Spinal cord (tissue), 10 donors: ENCODE measurements around the gene PLA2G4E. TPM values are rescaled to one million over a fixed set of nuclear protein-coding genes. Genes with fewer than 3 reads are reported as not detected.

Experiments
- DNase-seq, 6 donors: peaks; one replicate each; pipeline versions ENCODE4 v3.0.0 to v3.0.0-alpha.2; 2013 to 2015; ENCODE audit warnings: low spot score in 6 of 6, low read depth in 4 of 6
- H3K27ac ChIP-seq: one replicate; pipeline ENCODE4 v1.5.1; 2013; ENCODE audit warnings: low read depth, low read length, control low read depth
- H3K27me3 ChIP-seq: one replicate; pipeline ENCODE4 v1.6.1; 2013; ENCODE audit warnings: low read length; ENCODE audit not compliant: control insufficient read depth, insufficient read depth
- H3K36me3 ChIP-seq: one replicate; pipeline ENCODE4 v1.6.1; 2013; ENCODE audit warnings: low read length; ENCODE audit not compliant: control insufficient read depth, insufficient read depth
- H3K4me1 ChIP-seq: one replicate; pipeline ENCODE4 v1.6.1; 2013; ENCODE audit warnings: low read length; ENCODE audit not compliant: control insufficient read depth, insufficient read depth
- H3K4me3 ChIP-seq: one replicate; pipeline ENCODE4 v1.5.1; 2013; ENCODE audit warnings: low read depth, low read length, control low read depth
- H3K9me3 ChIP-seq: one replicate; pipeline ENCODE4 v1.6.1; 2013; ENCODE audit warnings: low read length; ENCODE audit not compliant: control insufficient read depth, insufficient read depth
- WGBS: methylation state at CpG from one replicate; pipeline ENCODE4 v1.1.5; 2013; ENCODE audit warnings: missing lambda C conversion rate; ENCODE audit not compliant: insufficient coverage; 5-methylcytosine and 5-hydroxymethylcytosine counted together
- polyA plus RNA-seq, 2 donors: library from polyadenylated mRNA; unstranded; fragments of 120-200 nt; gene quantifications; one replicate each; pipeline ENCODE4 v1.2.1, GENCODE V29; 2013; ENCODE audit not compliant: insufficient read length in 2 of 2
- total RNA-seq, 2 donors: library from RNA; depleted of rRNA in 1 of 2; stranded (reverse); fragments of 120-200 nt in 1 of 2; fragments of >200 nt in 1 of 2; gene quantifications; one replicate each; pipeline versions ENCODE4 v1.2.3 to v1.2.4, GENCODE V29; 2013 to 2014
- donor health status: healthy.

The PLA2G4E gene
- total and polyA plus RNA-seq, 4 donors = not detected

DNA sequence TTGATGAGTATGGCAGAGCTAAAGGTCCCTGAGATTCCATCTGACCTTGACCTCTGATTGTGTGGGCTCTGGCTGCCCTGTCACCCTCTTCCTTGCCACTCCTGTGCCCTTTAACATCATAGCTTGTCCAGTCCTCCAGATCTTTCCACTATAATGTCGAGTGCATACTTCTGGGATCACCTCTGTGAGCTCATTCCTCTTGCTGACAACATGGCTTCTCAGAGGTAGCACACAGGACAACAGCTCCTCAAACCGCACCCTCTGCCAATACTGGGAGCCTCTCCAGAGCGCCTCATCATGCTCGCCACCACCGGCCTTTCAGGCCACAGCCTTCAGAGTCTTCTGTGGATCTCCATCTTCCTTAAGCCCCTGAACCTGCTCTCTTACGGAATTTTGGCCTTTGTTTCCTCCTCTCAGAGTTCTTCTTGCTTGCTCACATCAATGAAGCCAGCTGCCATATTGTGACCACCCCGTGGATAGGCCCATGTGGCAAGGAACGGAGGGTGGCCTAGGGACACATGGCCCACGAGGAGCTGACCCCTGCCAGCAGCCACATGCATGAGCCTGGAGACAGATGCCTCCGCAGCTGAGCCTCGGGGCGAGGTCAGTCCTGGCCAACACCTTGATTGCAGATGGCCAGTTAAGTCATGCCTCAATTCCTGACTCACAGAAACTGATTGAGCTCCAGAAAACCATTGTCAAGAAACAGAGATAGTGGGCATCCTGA lies 42.4 kb upstream of the PLA2G4E start:
- no peaks in the 10 kb centered on the region for H3K27me3 ChIP-seq
- no peaks in the 10 kb centered on the region for H3K9me3 ChIP-seq
- H3K36me3 ChIP-seq = no peaks in the 10 kb centered on the region
- H3K4me3 ChIP-seq = no peak overlapping the region
- peaks cover 11% of the 10 kb centered on the region for H3K4me1 ChIP-seq
- no peak overlapping the region for H3K27ac ChIP-seq
- 88% methylated on average over 12 of the region's 12 CpGs for WGBS
- no peak for DNase-seq

DNA sequence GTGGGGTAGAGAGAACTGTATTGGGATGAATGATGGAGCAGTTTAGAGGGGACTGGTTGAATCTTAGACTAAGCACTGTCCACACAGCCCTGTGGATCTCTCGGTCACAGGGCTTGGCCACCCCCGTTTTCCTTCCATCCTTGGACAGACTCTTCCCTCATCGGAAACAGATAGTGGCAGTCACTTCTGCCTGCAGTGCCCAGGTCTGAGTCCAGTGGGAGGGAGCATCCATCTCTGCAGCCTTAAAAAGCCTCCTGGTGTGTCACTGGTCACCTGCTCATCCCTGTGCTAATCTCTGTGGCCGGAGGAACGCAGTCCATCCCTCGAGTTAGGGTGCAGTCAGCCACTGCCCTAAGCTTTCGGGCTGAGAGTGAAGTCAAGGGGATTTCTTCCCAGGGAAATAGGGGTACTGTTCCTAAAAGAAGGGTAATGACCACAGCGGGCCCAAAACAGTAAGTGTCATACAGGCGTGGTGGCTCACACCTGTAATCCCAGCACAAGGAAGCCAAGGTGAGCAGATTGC lies 41.5 kb upstream of the PLA2G4E start:
- peaks cover 11% of the 10 kb centered on the region for H3K4me1 ChIP-seq
- no peak overlapping the region for H3K4me3 ChIP-seq
- no peaks in the 10 kb centered on the region for H3K9me3 ChIP-seq
- WGBS = 92% methylated on average over 8 of the region's 9 CpGs
- H3K36me3 ChIP-seq = no peaks in the 10 kb centered on the region
- H3K27me3 ChIP-seq = no peaks in the 10 kb centered on the region
- H3K27ac ChIP-seq = no peak overlapping the region
- DNase-seq = no peak

DNA sequence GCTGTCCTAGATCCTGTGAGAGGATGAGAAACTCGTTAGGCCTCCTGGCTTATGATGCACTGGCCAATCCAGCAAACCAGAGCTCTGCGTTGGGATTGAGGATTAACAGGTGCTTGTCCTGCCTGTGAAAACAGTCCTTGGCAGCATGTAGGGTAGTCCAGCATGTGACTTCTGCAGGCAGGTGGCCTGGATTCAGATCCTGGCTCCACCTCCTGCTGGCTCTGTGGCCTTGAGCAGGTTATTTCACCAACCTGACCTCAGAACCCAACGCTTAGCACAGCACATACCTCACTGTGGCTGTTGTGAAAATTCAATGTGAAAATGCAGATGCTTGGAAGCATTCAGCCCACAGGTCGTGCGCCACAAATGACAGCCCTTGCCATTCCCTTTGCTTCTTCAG lies 40.0 kb upstream of the PLA2G4E start:
- H3K4me3 ChIP-seq = no peak overlapping the region
- DNase-seq = no peak
- H3K4me1 ChIP-seq = peaks cover 13% of the 10 kb centered on the region
- WGBS = 85% methylated on average over 2 of the region's 5 CpGs
- no peaks in the 10 kb centered on the region for H3K36me3 ChIP-seq
- peaks cover 2% of the 10 kb centered on the region for H3K27me3 ChIP-seq
- no peaks in the 10 kb centered on the region for H3K9me3 ChIP-seq
- no peak overlapping the region for H3K27ac ChIP-seq

DNA sequence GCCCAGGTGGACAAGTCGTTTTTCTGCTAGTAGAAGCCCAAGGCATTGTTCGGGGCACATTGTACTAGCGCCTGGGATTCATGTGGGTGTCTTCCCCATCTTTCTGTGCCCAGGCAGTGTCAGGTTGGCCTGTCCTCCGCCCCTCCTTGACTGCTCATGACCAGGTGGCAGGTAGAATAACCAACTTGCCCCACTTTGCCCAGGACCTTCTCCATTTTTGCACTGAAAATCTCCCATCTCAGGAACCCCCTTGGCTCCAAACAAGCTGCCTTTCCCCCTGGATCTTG lies 39.6 kb upstream of the PLA2G4E start:
- Histone ChIP-seq H3K27ac (no peak overlapping the region), H3K4me3 (no peak overlapping the region), H3K4me1 (peaks cover 12% of the 10 kb centered on the region), H3K36me3 (no peaks in the 10 kb centered on the region), H3K27me3 (peaks cover 2% of the 10 kb centered on the region), H3K9me3 (no peaks in the 10 kb centered on the region)
- DNase-seq = no peak
- WGBS = 87% methylated on average over 4 of the region's 4 CpGs

DNA sequence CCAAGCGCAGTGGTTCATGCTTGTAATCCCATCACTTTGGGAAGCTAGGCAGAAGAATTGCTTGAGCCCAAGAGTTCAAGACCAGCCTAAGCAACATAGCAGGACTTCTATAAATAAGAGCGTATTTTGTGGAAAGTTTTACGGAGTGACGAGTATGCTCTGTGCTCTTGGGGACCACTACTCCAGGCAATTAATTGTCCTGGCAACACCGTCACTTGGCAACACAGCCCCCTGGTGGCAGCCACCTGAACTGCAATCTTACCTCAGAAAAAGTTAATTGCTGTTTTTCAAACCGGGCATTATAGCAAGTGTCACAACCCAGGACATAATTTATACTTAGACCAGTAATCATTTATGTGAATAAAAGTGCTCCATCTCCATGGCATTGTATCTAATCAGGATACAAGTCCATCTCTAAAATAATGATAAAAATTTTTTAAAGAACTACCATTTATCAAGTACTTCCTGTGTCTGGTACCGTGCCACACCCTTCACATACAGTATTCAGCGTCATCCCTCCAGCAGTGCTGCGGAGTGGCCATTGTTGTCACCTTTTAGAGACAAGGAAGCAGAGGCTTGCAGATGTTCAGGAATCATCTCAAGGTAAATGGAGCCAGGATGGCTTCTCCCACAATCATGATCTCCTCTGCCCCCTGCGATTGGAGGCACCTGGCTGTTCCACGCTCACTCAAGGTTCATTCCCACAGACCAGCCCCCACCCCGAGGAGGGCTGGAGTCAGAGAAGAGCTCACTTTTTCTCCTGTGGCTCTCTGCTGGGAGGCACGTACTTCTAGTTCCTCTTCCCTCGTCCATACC lies 39.0 kb upstream of the PLA2G4E start:
- Histone ChIP-seq H3K4me3 (no peak overlapping the region), H3K27me3 (peaks cover 2% of the 10 kb centered on the region), H3K9me3 (no peaks in the 10 kb centered on the region), H3K36me3 (no peaks in the 10 kb centered on the region), H3K27ac (no peak overlapping the region), H3K4me1 (peaks cover 6% of the 10 kb centered on the region)
- WGBS = 54% methylated on average over 12 of the region's 14 CpGs
- peak in 2 of 6 donors; percentile 56 to 57 for DNase-seq

DNA sequence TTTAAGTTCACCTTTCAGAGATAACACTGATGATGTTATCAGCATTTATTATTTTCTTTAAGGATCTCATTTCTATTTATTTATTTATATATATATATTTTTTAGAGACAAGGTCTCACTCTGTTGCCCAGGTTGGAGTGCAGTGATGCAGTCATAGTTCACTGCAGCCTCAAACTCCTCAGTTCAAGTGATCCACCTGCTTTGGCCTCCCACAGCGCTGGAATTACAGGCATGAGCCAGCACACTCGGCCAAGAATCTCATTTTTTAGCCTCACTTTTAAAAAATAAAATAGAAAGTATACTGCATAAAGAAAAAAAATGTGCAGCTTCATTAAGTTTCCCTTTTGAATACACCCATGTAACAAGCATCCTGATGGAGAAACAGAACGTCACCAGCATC lies 37.9 kb upstream of the PLA2G4E start:
- H3K27ac ChIP-seq = no peak overlapping the region
- H3K4me3 ChIP-seq = no peak overlapping the region
- H3K9me3 ChIP-seq = no peaks in the 10 kb centered on the region
- no peak for DNase-seq
- no CpG with 5 or more reads among the region's 3 CpGs for WGBS
- H3K4me1 ChIP-seq = peaks cover 5% of the 10 kb centered on the region
- peaks cover 2% of the 10 kb centered on the region for H3K27me3 ChIP-seq
- H3K36me3 ChIP-seq = no peaks in the 10 kb centered on the region

DNA sequence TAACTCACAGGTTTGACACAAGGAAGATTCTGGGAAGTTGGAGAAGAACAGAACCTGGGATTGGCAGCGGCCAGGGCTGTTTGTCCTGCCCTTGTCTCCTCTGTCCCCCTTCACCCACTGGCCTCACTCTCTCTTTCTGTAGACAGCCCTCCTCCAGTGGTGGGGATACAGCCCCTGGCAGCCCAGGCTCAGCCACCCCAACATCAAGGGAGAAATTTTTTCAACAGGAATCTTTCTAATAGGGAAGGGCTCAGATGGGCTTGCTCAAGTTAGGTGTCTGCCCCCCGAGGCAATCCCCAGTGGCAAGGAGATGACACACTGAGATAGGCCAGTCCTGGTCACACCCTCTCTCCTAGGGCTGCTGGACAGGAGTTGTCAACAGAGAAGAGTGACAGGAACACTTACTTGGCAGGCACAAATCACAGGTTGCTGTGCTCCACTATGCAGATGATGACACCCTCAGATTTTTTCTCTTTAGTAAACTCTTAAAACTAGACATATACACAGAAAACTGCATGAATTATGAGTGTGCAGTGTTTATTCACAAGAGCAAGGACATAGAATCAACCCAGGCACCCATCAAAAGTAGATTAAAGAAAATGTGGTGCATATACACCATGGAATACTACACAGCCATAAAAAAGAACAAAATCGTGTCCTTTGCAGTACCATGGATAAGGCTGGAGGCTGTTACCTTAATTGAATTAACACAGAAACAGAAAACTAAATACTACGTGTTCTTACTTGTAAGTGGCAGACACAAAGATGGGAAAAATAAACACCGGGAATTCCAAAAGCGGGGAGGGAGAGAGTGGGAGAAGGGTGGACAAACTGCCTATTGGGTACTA lies 37.2 kb upstream of the PLA2G4E start:
- WGBS = 100% methylated on average over 1 of the region's 6 CpGs
- H3K4me1 ChIP-seq = peaks cover 5% of the 10 kb centered on the region
- no peak overlapping the region for H3K27ac ChIP-seq
- H3K27me3 ChIP-seq = peaks cover 2% of the 10 kb centered on the region
- no peak for DNase-seq
- no peaks in the 10 kb centered on the region for H3K36me3 ChIP-seq
- H3K4me3 ChIP-seq = no peak overlapping the region
- no peaks in the 10 kb centered on the region for H3K9me3 ChIP-seq

DNA sequence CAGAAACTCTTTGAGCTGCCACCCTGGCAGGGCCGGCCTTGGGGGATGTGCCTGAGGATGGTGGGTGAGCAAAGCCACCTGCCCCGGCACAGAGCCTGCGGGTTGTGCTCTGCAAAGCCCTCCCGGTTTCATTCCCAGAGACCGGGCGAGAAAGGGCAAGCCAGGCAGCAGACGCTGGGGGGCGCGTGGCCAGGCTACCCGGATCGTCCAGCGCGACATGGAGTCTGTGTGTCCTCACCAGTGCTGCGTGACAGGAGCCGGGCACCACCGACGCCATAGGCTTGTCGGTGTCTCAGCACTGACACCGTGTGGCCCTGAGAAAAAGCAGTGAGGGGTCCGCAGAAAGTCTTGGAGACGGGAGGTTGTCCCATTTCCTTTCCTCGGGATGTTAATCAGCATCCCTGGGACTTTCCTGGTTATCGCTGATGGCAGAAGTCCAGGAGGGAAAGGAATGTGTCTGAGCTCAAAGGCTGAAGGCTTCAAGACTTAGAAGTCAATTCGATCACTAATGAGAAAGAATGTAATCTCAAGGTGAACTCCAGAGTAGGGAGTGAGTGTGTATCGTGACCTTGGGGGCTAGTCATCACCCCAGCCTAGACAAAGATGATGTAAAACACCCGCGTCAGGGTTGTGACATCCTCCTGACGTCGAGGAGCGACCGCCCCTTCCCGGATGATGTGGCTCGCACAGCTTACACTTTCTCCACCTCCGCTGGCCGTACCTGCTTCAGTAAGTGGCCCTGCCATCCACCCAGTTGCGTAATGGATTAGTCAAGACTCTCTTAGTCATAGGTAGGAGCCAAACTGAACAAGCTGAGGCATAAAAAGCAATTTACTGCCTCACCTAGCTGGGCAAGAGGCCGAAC lies 36.3 kb upstream of the PLA2G4E start:
- Histone ChIP-seq H3K9me3 (no peaks in the 10 kb centered on the region), H3K27ac (no peak overlapping the region), H3K4me3 (no peak overlapping the region), H3K36me3 (no peaks in the 10 kb centered on the region), H3K27me3 (peaks cover 2% of the 10 kb centered on the region), H3K4me1 (peaks cover 5% of the 10 kb centered on the region)
- DNase-seq = peak in 5 of 6 donors; percentile 36 to 91 (median 56)
- WGBS = 17% methylated on average over 35 of the region's 37 CpGs

DNA sequence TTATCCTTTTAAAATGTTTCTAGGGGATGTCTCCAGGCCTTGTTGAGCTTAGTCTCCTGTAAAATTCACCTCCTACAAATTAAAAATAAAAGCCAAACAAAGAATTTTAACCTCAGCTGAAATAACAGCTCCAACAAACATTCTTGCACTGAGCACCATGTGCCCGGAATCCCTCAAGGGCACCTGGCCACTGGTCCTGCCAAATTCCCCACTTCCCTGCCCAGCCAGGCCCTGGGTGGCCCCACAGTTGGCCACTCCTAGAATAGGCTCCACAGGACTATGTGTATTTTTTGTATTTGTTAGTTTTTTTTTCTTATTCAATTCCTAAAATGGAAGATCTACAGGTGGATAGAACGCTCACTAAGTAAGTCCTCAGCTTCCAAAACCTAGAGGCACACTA lies 33.1 kb upstream of the PLA2G4E start:
- Histone ChIP-seq H3K27ac (no peak overlapping the region), H3K36me3 (no peaks in the 10 kb centered on the region), H3K4me3 (no peak overlapping the region), H3K27me3 (peaks cover 2% of the 10 kb centered on the region), H3K4me1 (peaks cover 5% of the 10 kb centered on the region), H3K9me3 (no peaks in the 10 kb centered on the region)
- 100% methylated on average over 1 of the region's 2 CpGs for WGBS
- DNase-seq = no peak
